ENCODE measurements around the gene LSR.
"Not testable (repeated sequence)": the region's sequence is repeated elsewhere in the genome, so short reads cannot be mapped to it uniquely, and the experiment has no call there.

LSR gene

DNA sequence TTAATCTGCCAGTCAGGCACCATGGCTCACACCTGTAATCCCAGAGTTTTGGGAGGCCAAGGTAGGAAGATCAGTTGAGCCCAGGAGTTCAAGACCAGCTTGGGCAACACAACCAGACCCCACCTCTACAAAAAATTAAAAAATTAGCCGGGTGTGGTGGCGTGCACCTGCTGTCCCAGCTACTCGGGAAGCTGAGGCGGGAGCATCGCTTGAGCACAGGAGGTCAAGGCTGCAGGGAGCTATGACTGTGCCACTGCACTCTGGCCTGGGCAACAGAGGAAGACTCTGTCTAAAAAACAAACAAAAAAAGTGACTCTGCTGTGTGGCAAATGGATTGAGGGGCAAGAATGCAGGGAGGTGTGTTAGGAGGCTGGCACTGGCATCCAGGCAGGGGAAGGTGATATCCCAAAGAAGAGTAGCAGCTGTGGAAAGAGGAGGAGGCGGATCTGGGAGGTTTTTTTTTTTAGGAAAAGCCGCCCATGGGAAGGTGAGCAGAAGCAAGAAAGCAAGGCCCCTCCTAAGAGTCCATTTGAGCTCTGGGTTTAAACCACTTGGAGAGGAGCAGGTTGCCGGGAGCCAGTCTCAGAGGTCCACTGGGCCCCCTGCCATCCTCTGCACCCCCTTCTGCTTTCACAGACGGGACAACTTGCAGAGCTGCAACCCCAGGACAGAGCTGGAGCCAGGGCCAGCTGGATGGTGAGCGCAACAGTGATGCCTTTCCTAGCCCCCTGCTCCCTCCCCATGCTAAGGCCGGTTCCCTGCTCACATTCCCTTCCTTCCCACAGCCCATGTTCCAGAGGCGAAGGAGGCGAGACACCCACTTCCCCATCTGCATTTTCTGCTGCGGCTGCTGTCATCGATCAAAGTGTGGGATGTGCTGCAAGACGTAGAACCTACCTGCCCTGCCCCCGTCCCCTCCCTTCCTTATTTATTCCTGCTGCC, 35.6 kb downstream of the LSR start:
- in situ Hi-C loops (cut with MboI; ENCODE audit: low sequenced_read_pairs), result no loop called here

DNA sequence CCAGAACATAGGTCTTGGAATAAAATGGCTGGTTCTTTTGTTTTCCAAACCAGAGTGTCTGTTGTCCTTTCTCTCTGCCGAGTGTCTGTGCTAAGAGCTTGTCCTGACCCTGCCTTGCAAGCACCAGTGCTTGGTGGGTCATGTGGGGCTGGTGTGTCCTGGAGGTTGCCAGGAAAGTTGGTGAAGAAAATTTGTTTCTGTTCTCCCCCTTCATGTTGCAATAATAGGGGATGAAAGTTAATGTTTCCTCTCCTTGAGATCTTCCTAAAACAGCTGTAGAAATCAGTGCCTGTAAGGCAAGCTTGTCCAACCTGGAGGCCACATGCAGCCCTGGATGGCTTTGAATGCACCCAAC, 36.3 kb downstream of the LSR start:
- in situ Hi-C loops (cut with MboI; ENCODE audit: low sequenced_read_pairs), result no loop called here

DNA sequence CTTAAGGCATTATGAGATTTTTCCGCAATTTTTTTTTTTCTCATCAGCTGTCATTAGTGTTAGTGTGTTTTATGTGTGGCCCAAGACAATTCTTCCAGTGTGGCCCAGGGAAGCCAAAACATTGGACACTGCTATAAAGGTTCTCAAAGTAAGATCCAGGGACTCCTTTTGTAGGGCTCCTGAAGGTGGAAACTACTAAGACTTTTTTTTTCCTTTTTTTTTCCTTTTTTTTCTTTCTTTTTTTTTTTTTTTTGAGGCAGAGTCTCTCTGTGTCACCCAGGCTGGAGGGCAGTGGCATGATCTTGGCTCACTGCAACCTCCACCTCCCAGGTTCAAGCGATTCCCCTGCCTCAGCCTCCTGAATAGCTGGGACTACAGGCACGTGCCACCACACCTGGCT, 36.7 kb downstream of the LSR start:
- in situ Hi-C loops (cut with MboI; ENCODE audit: low sequenced_read_pairs), result not testable (repeated sequence)

DNA sequence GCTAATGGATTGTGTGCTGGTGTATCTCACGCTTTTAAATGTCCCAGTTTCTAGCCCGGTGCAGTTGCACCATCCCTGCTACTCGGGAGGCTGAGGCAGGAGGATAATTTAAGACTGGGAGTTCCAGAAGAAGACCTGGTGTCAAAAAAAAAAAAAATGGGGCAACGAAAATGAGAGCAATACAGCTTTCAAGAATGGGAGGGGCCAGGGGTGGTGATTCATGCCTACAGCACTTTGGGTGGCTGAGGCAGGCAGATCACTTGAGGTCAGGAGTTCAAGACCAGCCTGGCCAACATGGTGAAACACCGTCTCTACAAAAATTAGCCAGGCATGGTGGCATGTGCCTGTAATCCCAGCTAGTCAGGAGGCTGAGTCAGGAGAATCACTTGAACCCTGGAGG, 37.3 kb downstream of the LSR start:
- in situ Hi-C loops (cut with MboI; ENCODE audit: low sequenced_read_pairs), result not testable (repeated sequence)

DNA sequence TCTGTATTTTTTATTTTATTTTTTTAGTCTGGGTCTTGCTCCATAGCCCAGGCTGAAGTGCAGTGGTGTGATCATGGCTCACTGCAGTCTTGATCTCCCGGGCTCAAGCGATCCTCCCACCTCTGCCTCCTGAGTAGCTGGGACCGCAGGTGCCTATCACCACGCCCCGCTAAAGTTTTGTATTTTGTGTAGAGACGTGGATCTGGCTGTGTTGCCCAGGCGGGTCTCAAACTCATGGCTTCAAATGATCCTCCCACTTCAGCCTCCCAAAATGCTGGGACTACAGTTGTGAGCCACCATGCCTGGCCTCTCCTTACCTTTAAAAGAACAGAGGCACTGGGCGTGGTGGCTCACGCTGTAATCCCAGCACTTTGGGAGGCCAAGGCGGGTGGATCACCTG, 38.9 kb downstream of the LSR start:
- in situ Hi-C loops (cut with MboI; ENCODE audit: low sequenced_read_pairs), result no loop called here

DNA sequence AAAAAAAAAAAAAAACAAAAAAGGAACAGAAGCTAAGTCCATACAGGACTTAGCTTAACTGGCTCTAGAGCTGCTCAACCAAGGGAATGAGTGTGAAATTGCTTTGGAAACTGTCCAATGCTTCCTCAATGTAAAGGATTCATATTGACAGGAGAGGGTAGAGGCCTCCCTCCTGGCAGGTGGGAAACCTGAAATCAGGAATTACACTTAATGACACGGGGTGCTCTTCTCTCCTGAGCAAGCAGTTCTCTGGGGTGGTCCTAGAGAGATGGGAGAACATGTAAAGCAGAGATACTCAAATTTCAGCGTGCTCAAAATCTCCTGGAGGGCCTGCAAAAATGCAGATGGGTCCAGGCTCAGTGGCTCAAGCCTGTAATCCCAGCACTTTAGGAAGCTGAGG, 39.5 kb downstream of the LSR start:
- in situ Hi-C loops (cut with MboI; ENCODE audit: low sequenced_read_pairs), result no loop called here

GRCh38 chr19:35288906-35289305, 40.1 kb downstream of the LSR start:
- in situ Hi-C loops (cut with MboI; ENCODE audit: low sequenced_read_pairs), result no loop called here

DNA sequence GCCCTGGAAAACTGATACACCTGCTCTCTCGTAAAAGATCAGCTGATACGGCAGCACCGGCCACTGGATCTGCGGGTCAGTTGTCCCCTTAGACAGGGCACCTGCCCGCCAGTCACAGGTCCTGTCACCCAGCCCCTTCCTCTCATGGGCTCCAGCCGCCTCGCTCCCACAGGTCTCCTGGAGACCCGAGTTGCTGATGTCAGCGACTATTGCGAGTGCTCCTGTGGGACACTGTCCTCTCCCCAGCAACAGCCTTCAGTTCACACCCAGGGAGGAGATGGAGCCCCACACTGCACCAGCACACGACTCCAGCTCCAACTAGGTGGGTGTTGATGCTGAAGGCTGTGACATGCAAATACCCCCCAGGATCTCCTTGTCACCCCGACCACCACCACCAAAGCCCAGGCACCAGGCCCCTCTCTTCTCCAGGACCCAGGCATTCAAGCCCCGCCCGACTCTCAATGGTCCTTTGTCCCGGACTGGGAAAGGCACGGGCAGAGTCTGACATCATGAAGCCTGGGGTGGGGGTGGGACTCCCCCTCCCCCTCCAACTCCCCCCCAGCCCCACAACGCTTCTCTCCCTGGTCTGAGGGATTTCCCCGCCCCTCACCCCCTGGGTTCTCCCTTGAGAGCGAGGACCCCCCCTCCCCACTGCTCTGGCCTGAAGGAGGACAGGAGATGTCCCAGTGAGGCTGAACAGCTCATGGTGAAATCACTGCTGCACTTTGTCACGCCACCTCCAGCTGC, 41.8 kb downstream of the LSR start:
- in situ Hi-C loops (cut with MboI; ENCODE audit: low sequenced_read_pairs), result no loop called here

DNA sequence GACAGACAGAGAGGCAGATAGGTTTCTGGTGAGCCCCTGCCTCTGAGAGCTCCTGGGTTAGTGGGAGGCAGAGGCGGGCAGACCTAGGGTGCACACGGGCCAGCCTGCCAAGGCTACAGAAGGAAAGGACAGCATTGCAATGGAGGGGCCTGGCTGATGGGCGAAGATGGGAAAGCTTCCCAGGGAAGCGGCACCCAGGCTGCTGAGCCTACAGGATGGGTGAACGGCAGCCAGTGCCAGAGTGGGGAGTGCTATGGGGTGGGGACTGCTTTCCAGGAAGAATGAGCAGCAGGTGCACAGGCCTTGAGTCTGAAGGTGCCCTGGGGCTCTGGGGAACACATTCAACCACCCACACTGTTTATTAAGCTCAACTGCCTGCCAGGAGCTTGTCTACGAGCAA, 42.5 kb downstream of the LSR start:
- in situ Hi-C loops (cut with MboI; ENCODE audit: low sequenced_read_pairs), result no loop called here

DNA sequence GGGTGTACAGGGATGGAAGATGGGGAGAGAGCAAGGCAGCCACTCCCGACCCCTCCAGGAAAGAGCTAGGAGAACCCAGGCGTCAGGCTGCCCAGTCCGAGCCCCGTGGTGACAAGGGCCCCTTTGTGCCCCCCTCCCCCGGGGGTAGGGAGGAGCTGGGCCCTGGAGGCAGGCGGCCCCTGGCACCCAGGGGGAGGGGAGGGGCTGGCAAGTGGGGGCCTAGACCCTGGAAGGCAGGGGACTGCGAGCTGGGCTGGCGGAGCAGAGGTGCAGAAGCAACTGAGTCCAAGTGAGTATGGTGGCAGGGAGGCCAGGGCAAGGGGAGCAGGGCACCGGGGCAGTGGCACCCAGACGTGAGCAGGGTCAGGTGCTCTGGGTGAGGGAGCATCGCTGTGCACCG, 43.1 kb downstream of the LSR start, which contains the start of gene MAG:
Gene MAG (plus strand): TSS at position 246 of the 400 bp plus-strand sequence. CDS start 3,248 bp downstream, outside the sequence.
- in situ Hi-C loops (cut with MboI; ENCODE audit: low sequenced_read_pairs), result no loop called here

GRCh38 chr19:35292421-35293362, 43.9 kb downstream of the LSR start:
- in situ Hi-C loops (cut with MboI; ENCODE audit: low sequenced_read_pairs), result no loop called here

DNA sequence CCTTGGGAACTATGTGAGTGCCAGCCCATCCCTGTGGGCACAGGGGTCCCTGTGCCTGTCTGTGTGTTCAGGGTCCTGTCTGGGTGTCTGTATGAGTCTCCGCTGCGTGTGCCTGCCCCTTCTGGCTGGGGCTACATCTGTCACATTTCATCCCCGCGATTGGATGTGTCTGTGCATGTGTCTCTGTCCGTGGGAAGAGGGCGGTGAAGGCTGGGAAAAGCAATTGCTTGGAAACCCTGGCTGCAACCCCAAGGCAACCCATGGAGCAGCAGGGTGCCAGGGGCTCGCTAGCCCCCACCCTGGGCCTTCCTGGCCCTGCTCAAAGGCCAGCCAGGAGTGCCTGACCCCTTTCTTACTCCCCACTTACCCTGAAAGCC, 44.5 kb downstream of the LSR start:
- in situ Hi-C loops (cut with MboI; ENCODE audit: low sequenced_read_pairs), result no loop called here

- in situ Hi-C loops (cut with MboI; ENCODE audit: low sequenced_read_pairs), result no loop called here
These were observed 45.0 kb downstream of the LSR start for GRCh38 chr19:35293808-35294207.

GRCh38 chr19:35294328-35294727, 45.5 kb downstream of the LSR start:
- in situ Hi-C loops (cut with MboI; ENCODE audit: low sequenced_read_pairs), result no loop called here

- in situ Hi-C loops (cut with MboI; ENCODE audit: low sequenced_read_pairs), result no loop called here
These were observed 46.3 kb downstream of the LSR start for GRCh38 chr19:35294859-35295791.

- in situ Hi-C loops (cut with MboI; ENCODE audit: low sequenced_read_pairs), result no loop called here
These were observed 47.1 kb downstream of the LSR start for GRCh38 chr19:35295792-35296462.

GRCh38 chr19:35296644-35297514, 48.1 kb downstream of the LSR start:
- in situ Hi-C loops (cut with MboI; ENCODE audit: low sequenced_read_pairs), result no loop called here

DNA sequence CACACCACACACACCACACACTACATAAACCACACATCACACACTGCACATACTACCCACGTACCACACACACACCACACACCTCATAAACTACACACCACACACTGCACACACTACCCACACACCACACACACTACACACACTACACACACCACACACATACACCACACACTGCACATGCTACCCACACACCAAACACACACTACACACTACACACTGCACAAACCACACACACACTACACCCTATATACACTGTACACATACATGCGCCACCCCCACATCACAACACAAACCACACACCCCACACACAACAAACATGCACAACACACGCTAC, 48.7 kb downstream of the LSR start:
- in situ Hi-C loops (cut with MboI; ENCODE audit: low sequenced_read_pairs), result no loop called here

- in situ Hi-C loops (cut with MboI; ENCODE audit: low sequenced_read_pairs), result no loop called here
These were observed 49.1 kb downstream of the LSR start for GRCh38 chr19:35297922-35298321.

All from HL-60/S4 treated with phorbol 12-myristate 13-acetate at 8.2 ng/mL for 4 days and 3 days (cell line).